IPS DF 4.7 (cell line): ENCODE results near the gene AGGF1.
"Not testable (repeated sequence)": the region's sequence is repeated elsewhere in the genome, so short reads cannot be mapped to it uniquely, and the experiment has no call there.

Experiments used
- DNase-seq: peaks from one replicate; pipeline ENCODE4 v3.0.0-alpha.2; 2013; ENCODE audit warnings: low spot score; ENCODE audit errors: extremely low read depth

AGGF1 gene

DNA sequence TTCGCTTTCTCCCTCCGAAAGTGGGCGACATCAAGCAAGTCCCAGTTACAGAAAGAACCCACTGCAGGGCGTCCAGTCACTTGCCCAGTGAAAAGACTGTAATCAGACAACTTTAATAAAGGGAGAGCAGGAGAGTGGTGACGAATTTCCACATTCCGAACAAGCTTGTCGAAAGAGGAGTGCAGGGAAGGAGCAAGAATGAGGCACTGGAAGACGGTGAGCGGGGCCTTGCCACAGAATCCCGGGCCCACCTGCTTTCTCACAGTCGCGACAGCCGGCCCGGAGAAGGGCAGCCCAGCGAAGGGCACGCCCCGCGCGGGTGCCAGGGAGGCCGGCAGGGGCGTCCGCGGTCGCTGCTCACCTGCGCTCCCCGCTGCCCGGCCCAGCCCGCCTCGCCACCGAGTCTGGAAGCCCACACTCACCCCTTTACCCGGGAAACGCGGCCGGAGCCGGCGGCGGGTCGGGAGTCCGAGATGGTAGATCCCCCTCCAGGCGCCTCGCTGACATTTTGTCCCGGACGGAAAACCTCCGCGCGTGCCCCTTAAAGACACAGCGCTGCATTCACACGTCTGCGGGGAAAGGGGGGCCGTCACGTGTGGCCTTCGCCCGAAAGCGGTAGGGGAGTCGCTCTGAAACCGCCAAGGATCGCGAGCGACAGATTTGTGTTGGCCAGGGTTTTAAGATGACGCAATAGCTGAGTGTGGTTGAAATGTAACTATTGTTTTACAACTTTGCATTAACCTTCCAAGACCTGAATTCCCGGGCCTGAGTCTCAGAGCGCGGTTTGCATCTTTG, 56.7 kb downstream of the AGGF1 start, which contains the start of gene ZBED3:
Gene ZBED3, minus strand, starts transcription at position 597 of the 795 bp plus-strand sequence. CDS start 9,407 bp downstream, outside the sequence.
- no peak for DNase-seq

DNA sequence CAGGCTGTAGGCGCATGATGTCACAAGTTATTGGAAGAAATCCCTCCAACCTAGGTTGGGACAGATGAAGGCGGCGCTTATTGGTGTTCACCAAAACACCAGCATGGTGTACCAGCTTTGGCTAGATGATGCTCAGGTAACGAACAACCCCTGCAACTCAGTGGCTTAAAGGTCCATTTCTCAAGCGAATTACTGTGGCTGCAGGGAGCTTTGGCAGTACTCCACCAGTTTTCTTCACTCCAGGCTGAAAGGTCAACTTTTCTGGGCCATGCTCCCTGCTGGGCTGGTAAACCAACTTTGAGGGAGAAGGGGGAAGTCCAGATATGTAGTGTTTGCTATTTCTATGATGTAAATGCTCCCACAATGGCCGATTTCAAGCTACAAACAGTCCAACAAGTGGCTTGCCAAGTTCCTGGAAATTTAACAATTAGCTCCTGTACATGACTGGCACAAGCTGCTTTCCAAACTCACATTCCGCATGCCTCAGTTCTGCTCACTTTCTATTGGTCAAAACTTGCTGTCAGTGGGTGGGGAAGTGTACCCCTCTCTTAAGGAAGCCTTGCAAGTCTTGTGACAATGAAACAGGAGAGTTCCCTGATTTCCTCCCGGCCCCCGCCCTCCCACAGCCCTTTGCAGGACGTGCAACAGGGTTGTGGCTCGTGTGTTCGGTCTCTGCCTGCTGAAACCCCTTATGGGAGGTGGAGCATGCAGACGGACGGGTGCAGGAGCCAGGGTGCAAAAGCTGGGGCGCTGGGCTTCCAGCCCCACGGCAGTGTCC, 57.5 kb downstream of the AGGF1 start:
- DNase-seq = no peak

DNA sequence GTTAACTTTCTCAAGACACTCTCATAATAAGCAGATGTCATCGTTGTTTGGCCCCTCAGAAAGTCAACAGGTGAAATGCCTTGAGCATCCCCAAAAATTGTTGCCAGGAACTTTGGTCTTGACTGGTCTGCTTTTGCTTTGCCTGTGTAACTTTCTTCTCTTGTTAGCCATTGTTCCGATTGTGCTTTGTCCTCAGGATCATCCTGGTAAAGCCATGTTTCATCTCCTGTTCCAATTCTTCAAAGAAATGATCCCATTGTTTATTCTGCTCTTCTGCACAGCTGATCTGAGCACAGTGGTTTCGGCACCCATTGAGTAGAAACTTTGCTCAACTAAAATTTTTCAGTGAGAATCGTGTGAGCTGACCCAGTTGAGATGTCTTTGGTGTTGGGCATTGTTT, 65.0 kb downstream of the AGGF1 start:
- DNase-seq = no peak

DNA sequence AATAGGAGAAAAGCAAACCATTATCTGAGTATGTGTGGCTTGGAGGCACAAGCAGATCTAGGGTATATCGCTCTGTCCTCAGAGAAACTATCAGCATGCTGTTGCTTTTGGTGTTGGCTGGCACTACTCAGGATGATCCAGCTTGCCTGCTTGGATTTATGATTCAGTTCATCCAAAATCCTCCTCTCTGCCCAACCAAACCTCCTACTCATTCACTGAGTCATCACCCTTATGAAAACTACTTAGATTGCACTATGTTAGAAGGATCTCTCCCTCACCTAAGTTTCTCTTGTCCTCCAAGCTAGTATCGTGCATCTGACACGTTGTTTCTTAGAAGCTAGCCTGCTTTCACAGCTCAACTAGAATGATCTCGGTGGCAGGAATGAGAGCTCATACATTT, 71.1 kb downstream of the AGGF1 start:
- no peak for DNase-seq

DNA sequence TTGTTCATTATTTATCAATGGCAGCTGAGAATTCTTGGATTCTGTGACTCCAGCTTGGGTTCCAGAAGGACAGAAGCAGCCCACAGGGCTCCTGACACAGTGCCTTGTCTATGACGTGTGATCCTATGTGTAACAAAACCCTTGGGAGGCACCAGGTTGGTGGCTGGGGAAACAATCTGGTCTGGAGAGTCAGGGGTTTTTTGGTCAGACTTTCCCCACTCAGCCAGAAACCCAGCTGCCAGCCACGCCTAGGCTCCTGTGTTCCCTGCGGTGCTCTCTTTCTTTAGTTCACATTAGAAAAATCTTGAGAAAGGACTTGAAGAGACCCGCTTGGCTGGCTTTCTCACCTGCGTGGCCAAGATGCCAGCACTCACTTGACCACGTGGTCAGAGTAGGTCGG, 72.3 kb downstream of the AGGF1 start:
- no peak for DNase-seq

DNA sequence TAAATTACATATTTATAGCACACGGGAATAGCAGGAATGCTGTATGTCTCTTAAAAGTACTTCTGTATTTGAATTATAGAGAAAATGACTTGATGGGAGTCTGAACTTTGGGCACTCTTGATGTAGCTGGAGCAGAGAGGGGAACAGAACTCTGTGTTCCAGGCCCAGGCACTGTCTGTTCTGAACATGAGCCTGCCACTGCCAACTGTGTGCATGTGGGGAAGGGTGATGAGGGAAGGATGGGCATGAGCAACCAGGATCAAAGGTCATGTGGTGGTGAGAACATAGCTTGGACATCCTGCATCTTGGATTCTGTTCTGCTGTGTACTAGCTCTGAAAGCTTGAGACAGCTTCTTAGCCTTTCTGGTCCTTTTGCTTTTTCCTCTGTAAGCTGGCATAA, 73.3 kb downstream of the AGGF1 start:
- no peak for DNase-seq

DNA sequence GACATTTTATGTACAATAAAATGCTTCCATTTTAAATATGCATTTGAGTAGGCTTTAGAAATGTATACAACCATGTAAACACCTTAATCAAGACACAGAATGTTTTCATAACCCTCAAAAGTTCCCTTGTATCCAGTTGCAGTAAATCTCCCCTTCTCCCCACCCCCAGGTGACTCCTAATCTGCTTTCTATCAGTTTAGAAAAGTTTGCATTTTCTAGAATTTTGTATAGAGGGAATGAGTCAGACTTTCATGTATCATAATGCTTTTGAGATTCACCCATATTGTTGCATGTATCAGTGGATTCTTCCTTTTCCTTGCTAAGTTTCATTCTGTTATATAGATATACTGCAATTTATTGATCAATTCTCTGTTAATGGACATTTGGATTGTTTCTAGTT, 74.6 kb downstream of the AGGF1 start:
- DNase-seq = no peak

DNA sequence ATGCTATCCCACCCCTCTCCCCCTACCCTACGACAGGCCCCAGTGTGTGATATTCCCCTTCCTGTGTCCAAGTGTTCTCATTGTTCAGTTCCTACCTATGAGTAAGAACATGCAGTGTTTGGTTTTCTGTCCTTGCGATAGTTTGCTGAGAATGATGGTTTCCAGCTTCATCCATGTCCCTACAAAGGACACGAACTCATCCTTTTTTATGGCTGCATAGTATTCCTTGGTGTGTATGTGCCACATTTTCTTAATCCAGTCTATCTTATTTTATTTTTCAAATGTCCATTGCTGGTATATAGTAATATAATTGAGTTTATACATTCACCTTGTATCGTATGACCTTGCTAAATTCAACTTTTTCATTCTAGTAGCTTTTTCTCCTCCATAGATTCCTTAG, 76.8 kb downstream of the AGGF1 start:
- DNase-seq = not testable (repeated sequence)
